ENCODE data around the gene CALR.
"Not testable (repeated sequence)": the region's sequence is repeated elsewhere in the genome, so short reads cannot be mapped to it uniquely, and the experiment has no call there.

The CALR gene

DNA sequence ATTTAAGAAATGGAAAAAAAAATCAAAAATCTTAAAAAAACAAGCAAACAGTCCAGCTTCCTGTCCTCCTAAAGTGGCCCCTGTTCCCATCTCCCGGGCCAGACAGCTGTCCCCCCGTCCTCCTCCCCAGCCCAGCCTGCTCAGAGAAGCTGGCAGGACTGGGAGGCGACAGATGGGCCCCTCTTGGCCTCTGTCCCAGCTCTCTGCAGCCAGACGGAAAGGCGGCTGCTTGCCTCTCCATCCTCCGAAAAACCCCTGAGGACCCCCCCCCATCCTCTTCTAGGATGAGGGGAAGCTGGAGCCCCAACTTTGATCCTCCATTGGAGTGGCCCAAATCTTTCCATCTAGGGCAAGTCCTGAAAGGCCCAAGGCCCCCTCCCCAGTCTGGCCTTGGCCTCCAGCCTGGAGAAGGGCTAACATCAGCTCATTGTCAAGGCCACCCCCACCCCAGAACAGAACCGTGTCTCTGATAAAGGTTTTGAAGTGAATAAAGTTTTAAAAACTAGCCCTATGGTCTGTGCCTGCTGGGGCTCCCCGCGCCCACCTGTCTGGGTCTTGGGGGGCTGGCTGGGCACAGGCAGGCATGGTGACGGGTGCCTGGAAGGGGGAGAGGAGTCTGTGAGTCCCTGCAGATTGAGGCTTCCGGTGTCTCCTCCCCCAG is 14.9 kb downstream of the CALR start:
- CTCF ChIA-PET = interaction anchor here (1.0 to 4.9 kb wide), 3 partner anchors 11 to 68 kb away, joined by 3 to 47 read pairs (median 4); no protein-coding TSS in a partner anchor
- peak in 1 of 3 donors; percentile 51 for DNase-seq
- H3K9me3 ChIP-seq (ENCODE audit: control extremely low read depth in 1 of 5, control insufficient read depth in 4 of 5, insufficient read depth in 2 of 5, low read depth in 1 of 5, low read length in 4 of 5) = no peaks in the 10 kb centered on the region
- POLR2A ChIA-PET = interaction anchor here (0.7 to 2.4 kb wide), 2 partner anchors 9 to 134 kb away, joined by 3 to 11 read pairs; partner anchors contain the start of gene RAD23A
- H3K27me3 ChIP-seq (replicated peaks in 2 of 5; ENCODE audit: control insufficient read depth in 4 of 5, insufficient read depth in 5 of 5, low read length in 4 of 5) = no peaks in the 10 kb centered on the region
- peaks cover 0 to 53% (median 48%) of the 10 kb centered on the region in 4 experiments for H3K4me1 ChIP-seq (ENCODE audit: control extremely low read depth in 1 of 4, control insufficient read depth in 4 of 4, insufficient read depth in 4 of 4, low read length in 3 of 4)
- H3K4me3 ChIP-seq (ENCODE audit: control insufficient read depth in 1 of 7, extremely low read depth in 1 of 7, insufficient read depth in 4 of 7, low read depth in 2 of 7, low read length in 6 of 7) = peak overlapping the region in 2 of 7 experiments; percentile 9 to 33
- peak overlapping the region; percentile 84 to 94 for H3K27ac ChIP-seq (ENCODE audit: insufficient read depth in 1 of 2, low read depth in 1 of 2, low read length in 2 of 2, poor library complexity in 1 of 2, severe bottlenecking in 2 of 2)
- peaks cover 11 to 61% (median 44%) of the 10 kb centered on the region in 4 experiments for H3K36me3 ChIP-seq (ENCODE audit: control insufficient read depth in 4 of 4, insufficient read depth in 4 of 4, low read length in 3 of 4)
- 56% methylated on average over 6 of the region's 11 CpGs for WGBS (ENCODE audit: insufficient coverage)

DNA sequence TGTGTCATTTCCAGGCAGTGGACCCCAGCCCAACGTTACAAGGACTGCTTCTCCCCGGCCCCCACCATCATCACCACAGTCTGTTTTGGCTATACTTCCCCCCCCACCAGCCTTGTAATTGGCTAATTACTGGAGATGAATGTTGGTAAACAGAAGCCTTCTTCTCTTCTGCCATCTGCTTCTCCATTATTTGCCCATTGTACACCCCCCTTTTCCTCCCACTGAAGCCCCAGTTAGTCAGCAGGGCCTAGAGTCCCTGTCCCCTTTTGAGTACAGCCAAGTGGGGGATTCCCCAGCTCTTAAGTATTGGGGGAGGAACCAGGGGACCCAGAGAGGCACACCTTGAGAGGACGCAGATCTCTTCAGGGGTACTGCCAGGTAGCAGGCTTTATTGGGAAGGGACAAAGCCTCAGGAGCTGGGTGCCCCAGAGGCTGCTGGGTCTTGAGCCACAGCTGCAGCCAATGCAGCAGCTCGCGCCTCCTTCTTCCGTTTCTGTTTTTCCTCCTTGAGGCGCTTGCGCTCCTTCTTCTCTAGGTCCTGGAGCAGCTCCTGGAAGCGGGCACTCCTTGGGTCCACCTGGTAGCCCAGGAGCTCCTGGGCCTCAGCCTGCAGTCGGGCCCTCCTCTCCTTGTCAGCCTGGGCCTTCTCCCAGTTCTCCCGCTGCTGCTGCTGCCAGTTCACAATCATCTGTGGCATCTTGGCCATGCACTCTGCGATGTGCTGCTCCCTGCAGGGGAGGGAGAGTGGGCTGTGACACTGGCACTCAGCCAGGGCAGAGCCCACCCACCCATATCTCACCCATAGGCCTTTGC is 15.6 kb downstream of the CALR start:
- Histone ChIP-seq H3K4me3 (ENCODE audit: control insufficient read depth in 1 of 7, extremely low read depth in 1 of 7, insufficient read depth in 4 of 7, low read depth in 2 of 7, low read length in 6 of 7) (peak overlapping the region in 2 of 7 experiments; percentile 9 to 33), H3K36me3 (ENCODE audit: control insufficient read depth in 4 of 4, insufficient read depth in 4 of 4, low read length in 3 of 4) (peaks cover 11 to 54% (median 37%) of the 10 kb centered on the region in 4 experiments), H3K4me1 (ENCODE audit: control extremely low read depth in 1 of 4, control insufficient read depth in 4 of 4, insufficient read depth in 4 of 4, low read length in 3 of 4) (peaks cover 0 to 53% (median 48%) of the 10 kb centered on the region in 4 experiments), H3K27ac (ENCODE audit: insufficient read depth in 1 of 2, low read depth in 1 of 2, low read length in 2 of 2, poor library complexity in 1 of 2, severe bottlenecking in 2 of 2) (peak overlapping the region; percentile 84 to 94), H3K27me3 (replicated peaks in 2 of 5; ENCODE audit: control insufficient read depth in 4 of 5, insufficient read depth in 5 of 5, low read length in 4 of 5) (no peaks in the 10 kb centered on the region), H3K9me3 (ENCODE audit: control extremely low read depth in 1 of 5, control insufficient read depth in 4 of 5, insufficient read depth in 2 of 5, low read depth in 1 of 5, low read length in 4 of 5) (no peaks in the 10 kb centered on the region)
- WGBS (ENCODE audit: insufficient coverage) = 82% methylated on average over 9 of the region's 12 CpGs
- ChIA-PET POLR2A (interaction anchor here (2.4 kb wide), 1 partner anchor 10 kb away, joined by 11 read pairs; the partner anchor contains the start of gene RAD23A), CTCF (interaction anchor here (1.0 to 4.9 kb wide), 5 partner anchors 11 to 68 kb away, joined by 3 to 47 read pairs (median 4); no protein-coding TSS in a partner anchor)
- peak in 1 of 3 donors; percentile 46 for DNase-seq

DNA sequence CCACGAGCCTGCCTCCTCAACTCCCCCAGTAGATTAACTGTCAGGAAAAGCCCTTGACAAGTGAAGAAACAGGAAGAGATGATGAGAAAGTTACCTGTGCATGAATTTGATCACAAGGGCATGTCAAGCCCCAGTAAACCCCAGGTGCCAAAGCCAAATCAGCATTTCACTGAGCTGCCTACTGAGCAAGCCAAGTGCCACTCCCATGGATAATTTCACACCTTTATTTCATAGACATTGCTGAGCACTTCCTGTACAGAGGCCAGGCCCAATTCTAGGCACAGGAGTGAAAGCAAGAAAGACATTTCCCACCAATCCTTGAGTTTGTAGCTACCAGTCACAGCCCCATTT is 16.2 kb downstream of the CALR start:
- ChIA-PET CTCF (interaction anchor here (1.2 to 4.9 kb wide), 3 partner anchors 10 to 41 kb away, joined by 3 to 47 read pairs (median 4); no protein-coding TSS in a partner anchor), POLR2A (interaction anchor here (2.4 kb wide), 1 partner anchor 11 kb away, joined by 11 read pairs; the partner anchor contains the start of gene RAD23A)
- Histone ChIP-seq H3K4me3 (ENCODE audit: control insufficient read depth in 1 of 7, extremely low read depth in 1 of 7, insufficient read depth in 4 of 7, low read depth in 2 of 7, low read length in 6 of 7) (no peak overlapping the region), H3K4me1 (ENCODE audit: control extremely low read depth in 1 of 4, control insufficient read depth in 4 of 4, insufficient read depth in 4 of 4, low read length in 3 of 4) (peaks cover 0 to 53% (median 48%) of the 10 kb centered on the region in 4 experiments), H3K27me3 (replicated peaks in 2 of 5; ENCODE audit: control insufficient read depth in 4 of 5, insufficient read depth in 5 of 5, low read length in 4 of 5) (no peaks in the 10 kb centered on the region), H3K9me3 (ENCODE audit: control extremely low read depth in 1 of 5, control insufficient read depth in 4 of 5, insufficient read depth in 2 of 5, low read depth in 1 of 5, low read length in 4 of 5) (no peaks in the 10 kb centered on the region), H3K36me3 (ENCODE audit: control insufficient read depth in 4 of 4, insufficient read depth in 4 of 4, low read length in 3 of 4) (peaks cover 6 to 48% (median 31%) of the 10 kb centered on the region in 4 experiments), H3K27ac (ENCODE audit: insufficient read depth in 1 of 2, low read depth in 1 of 2, low read length in 2 of 2, poor library complexity in 1 of 2, severe bottlenecking in 2 of 2) (peak overlapping the region; percentile 84 to 94)
- DNase-seq = no peak
- no CpG with 5 or more reads among the region's 1 CpG for WGBS (ENCODE audit: insufficient coverage)

DNA sequence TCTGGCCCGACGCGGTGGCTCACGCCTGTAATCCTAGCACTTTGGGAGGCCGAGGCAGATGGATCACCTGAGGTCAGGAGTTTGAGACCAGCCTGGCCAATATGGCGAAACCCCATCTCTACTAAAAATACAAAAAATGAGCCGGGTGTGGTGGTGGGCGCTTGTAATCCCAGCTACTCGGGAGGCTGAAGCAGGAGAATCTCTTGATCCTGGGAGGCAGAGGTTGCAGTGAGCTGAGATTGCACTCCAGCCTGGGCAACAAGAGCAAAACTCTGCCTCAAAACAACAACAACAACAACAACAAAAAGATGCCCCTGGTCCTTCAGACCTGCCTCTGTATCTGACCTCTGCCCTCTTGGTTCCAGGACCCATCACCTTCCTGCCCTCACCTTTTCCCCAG is 17.2 kb downstream of the CALR start:
- 89% methylated on average over 3 of the region's 9 CpGs for WGBS (ENCODE audit: insufficient coverage)
- H3K27me3 ChIP-seq (replicated peaks in 2 of 5; ENCODE audit: control insufficient read depth in 4 of 5, insufficient read depth in 5 of 5, low read length in 4 of 5); H3K9me3 ChIP-seq (ENCODE audit: control extremely low read depth in 1 of 5, control insufficient read depth in 4 of 5, insufficient read depth in 2 of 5, low read depth in 1 of 5, low read length in 4 of 5); DNase-seq: not testable (repeated sequence)
- ChIA-PET CTCF (interaction anchor here (1.1 to 4.9 kb wide), 3 partner anchors 9 to 21 kb away, joined by 4 to 47 read pairs (median 4); no protein-coding TSS in a partner anchor), POLR2A (interaction anchor here (1.3 to 1.7 kb wide), 2 partner anchors 10 kb away, joined by 4 to 7 read pairs; partner anchors contain the start of gene RAD23A)
- Histone ChIP-seq H3K4me3 (ENCODE audit: control insufficient read depth in 1 of 7, extremely low read depth in 1 of 7, insufficient read depth in 4 of 7, low read depth in 2 of 7, low read length in 6 of 7) (peak overlapping the region in 5 of 7 experiments; percentile 87 to 96 (median 91)), H3K36me3 (ENCODE audit: control insufficient read depth in 4 of 4, insufficient read depth in 4 of 4, low read length in 3 of 4) (peaks cover 4 to 42% (median 25%) of the 10 kb centered on the region in 4 experiments), H3K4me1 (ENCODE audit: control extremely low read depth in 1 of 4, control insufficient read depth in 4 of 4, insufficient read depth in 4 of 4, low read length in 3 of 4) (peaks cover 0 to 53% (median 48%) of the 10 kb centered on the region in 4 experiments), H3K27ac (ENCODE audit: insufficient read depth in 1 of 2, low read depth in 1 of 2, low read length in 2 of 2, poor library complexity in 1 of 2, severe bottlenecking in 2 of 2) (peak overlapping the region in 1 of 2 experiments; percentile 94)

DNA sequence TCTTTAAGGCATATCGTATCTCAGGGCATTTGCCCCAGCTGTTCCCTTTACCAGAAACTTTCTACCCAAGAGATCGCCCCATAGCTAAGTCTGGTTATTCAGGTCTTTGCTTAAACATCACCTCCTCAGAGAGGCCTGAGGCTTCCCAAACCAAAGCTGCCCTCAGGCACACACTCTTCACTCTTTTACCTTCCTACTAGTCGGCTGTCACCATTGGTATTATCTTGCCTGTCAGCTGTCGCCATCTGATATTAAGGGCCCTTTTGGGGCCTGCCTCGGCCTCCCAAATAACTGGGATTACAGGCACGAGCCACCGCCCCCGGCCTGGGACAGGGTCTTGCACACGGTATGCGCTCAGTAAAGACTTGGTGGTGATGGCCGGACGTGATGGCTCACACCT is 17.6 kb downstream of the CALR start:
- no peak for DNase-seq
- Histone ChIP-seq H3K9me3 (ENCODE audit: control extremely low read depth in 1 of 5, control insufficient read depth in 4 of 5, insufficient read depth in 2 of 5, low read depth in 1 of 5, low read length in 4 of 5) (no peaks in the 10 kb centered on the region), H3K27ac (ENCODE audit: insufficient read depth in 1 of 2, low read depth in 1 of 2, low read length in 2 of 2, poor library complexity in 1 of 2, severe bottlenecking in 2 of 2) (peak overlapping the region in 1 of 2 experiments; percentile 87), H3K4me3 (ENCODE audit: control insufficient read depth in 1 of 7, extremely low read depth in 1 of 7, insufficient read depth in 4 of 7, low read depth in 2 of 7, low read length in 6 of 7) (peak overlapping the region in 6 of 7 experiments; percentile 71 to 96 (median 90)), H3K4me1 (ENCODE audit: control extremely low read depth in 1 of 4, control insufficient read depth in 4 of 4, insufficient read depth in 4 of 4, low read length in 3 of 4) (peaks cover 0 to 53% (median 48%) of the 10 kb centered on the region in 4 experiments), H3K27me3 (replicated peaks in 2 of 5; ENCODE audit: control insufficient read depth in 4 of 5, insufficient read depth in 5 of 5, low read length in 4 of 5) (no peaks in the 10 kb centered on the region), H3K36me3 (ENCODE audit: control insufficient read depth in 4 of 4, insufficient read depth in 4 of 4, low read length in 3 of 4) (peaks cover 4 to 41% (median 22%) of the 10 kb centered on the region in 4 experiments)
- ChIA-PET CTCF (interaction anchor here (1.1 to 4.9 kb wide), 2 partner anchors 9 to 21 kb away, joined by 4 to 47 read pairs; no protein-coding TSS in a partner anchor), POLR2A (interaction anchor here (1.3 to 1.7 kb wide), 2 partner anchors 9 to 10 kb away, joined by 4 to 7 read pairs; partner anchors contain the start of gene RAD23A)
- WGBS (ENCODE audit: insufficient coverage) = 82% methylated on average over 12 of the region's 12 CpGs

DNA sequence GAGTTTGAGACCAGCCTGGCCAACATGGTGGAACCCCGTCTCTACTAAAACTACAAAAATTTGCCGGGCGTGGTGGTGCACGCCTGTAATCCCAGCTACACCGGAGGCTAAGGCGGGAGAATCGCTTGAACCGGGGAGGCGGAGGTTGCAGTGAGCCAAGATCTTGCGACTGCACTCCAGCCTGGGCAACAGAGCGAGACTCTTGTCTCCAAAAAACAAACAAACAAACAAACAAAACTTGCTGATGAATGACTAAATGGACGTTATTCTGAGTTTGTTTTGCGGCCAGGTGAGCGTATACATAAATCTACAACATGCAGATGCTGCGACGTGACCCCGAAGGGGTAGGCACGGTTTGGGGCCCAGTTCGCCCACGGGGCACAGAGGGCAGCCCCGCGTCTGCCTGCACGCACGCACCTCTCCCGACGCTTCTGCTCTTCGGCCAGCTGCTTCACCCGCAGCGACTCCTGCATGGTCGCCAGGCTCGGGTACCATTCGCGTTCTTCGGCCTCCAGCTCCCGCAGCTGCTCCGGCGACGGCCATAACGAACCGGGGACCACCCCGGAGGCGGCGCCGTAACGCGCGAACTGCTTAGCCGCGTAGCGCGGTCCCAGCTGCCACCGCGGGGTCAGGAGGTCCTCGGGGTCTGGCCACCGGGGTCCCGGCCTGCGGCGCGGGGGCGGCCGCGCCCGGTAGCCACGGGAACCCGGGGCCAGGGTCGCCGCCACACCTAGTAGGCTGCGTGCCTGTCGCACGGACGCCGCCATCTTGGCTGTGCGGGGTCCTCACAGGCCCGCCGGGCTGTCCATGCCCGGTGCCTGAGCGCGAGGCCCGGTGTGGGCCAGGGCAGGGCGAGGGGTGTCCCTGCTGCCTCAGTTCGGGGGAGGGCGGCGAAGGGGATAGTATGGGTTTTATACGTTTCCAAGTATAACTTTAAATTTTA is 18.3 kb downstream of the CALR start, which contains the start of gene GADD45GIP1:
GADD45GIP1 (minus strand) TSS at position 778 of the 943 bp plus-strand sequence; CDS start at position 767, 11 bp downstream.
- Histone ChIP-seq H3K4me1 (ENCODE audit: control extremely low read depth in 1 of 4, control insufficient read depth in 4 of 4, insufficient read depth in 4 of 4, low read length in 3 of 4) (peaks cover 0 to 53% (median 48%) of the 10 kb centered on the region in 4 experiments), H3K27ac (ENCODE audit: insufficient read depth in 1 of 2, low read depth in 1 of 2, low read length in 2 of 2, poor library complexity in 1 of 2, severe bottlenecking in 2 of 2) (peak within 1 kb of the TSS; percentile 61 to 87), H3K4me3 (ENCODE audit: control insufficient read depth in 1 of 7, extremely low read depth in 1 of 7, insufficient read depth in 4 of 7, low read depth in 2 of 7, low read length in 6 of 7) (peak within 1 kb of the TSS; percentile 71 to 96 (median 89)), H3K27me3 (replicated peaks in 2 of 5; ENCODE audit: control insufficient read depth in 4 of 5, insufficient read depth in 5 of 5, low read length in 4 of 5) (no peaks in the 10 kb centered on the region), H3K9me3 (ENCODE audit: control extremely low read depth in 1 of 5, control insufficient read depth in 4 of 5, insufficient read depth in 2 of 5, low read depth in 1 of 5, low read length in 4 of 5) (no peaks in the 10 kb centered on the region), H3K36me3 (ENCODE audit: control insufficient read depth in 4 of 4, insufficient read depth in 4 of 4, low read length in 3 of 4) (peaks cover 4 to 36% (median 18%) of the 10 kb centered on the region in 4 experiments)
- ChIA-PET CTCF (interaction anchor here (1.3 to 4.9 kb wide), 2 partner anchors 8 to 70 kb away, joined by 4 to 47 read pairs; partner anchors contain the start of gene KLF1), POLR2A (interaction anchor here (0.6 to 1.7 kb wide), 6 partner anchors 9 to 1286 kb away, joined by 3 to 7 read pairs (median 3); partner anchors contain the start of genes CALR and RAD23A)
- DNase-seq = peak; percentile 78 to 88 (median 84)
- WGBS (ENCODE audit: insufficient coverage) = 6% methylated on average over 66 of the region's 84 CpGs

All from common myeloid progenitor, CD34-positive (primary cell).